Measurements from ENCODE around the gene ICE2. TPM values are rescaled to one million over a fixed set of nuclear protein-coding genes. Genes with fewer than 3 reads are reported as not detected.
A peak's percentile ranks its signal among the peaks of the same experiment; 100 is the strongest.

The ICE2 gene
- total RNA-seq, 2 experiments from 2014 or later = 74.1 to 74.5 TPM

DNA sequence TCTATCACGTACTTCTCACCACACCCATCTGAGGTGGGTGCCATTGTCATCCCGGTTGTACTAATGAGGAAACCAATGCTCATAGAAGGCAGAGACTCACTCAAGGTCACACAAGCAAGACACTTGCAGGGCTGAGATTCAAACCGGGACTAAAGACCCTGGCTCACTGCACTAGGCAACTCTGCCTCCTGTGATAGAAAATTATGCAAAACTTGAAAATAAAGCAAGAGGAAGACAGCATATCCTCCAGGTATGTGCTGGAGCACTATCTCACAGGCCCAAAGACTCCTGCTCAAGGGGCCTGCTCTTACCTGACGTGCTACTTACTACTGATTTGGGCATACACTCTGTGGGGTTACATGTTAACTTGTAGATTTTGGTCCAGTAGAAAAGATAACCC is 106.7 kb downstream of the ICE2 start:
- no peak for ATAC-seq
- CTCF ChIA-PET = no interaction called here

DNA sequence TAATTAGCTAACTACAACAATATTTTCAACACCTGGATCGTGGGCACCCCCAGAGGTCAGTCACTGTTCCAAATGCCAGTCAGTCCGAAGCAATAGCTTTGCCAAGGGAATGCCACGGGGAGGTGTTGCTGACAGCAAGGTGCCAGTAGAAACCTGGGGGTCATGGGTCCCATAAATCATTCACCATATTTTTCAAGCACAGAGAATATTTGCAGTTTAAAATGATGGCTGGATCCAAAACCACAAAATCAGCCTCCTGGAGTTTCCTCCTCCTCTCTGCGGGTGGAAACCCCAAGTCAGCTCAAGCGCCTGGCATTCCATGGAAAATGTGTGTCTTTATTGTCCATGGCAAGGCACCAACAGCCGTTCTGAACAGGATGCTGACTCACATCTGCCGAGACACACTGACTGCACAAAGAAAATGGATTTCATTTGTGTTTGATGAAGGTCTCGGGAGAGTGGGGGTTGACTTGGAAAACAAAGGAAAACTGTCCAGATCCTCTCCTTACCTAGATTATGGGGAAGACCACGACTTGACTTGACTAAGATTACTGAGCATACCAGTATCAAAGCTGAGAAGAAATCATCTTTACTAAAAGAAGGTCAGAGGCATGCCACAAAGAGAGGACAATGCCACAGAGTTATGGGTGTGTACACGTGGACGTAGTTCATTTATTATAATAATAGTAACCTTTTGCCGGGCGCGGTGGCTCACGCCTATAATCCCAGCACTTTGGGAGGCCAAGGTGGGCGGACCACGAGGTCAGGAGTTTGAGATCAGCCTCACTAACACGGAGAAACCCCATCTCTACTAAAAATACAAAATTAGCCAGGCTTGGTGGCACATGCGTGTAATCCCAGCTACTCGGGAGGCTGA is 107.5 kb downstream of the ICE2 start:
- H3K9me3 Mint-ChIP-seq = no peaks in the 10 kb centered on the region
- ATAC-seq = no peak
- POLR2A ChIA-PET = no interaction called here
- H3K27ac Mint-ChIP-seq = peak overlapping the region; percentile 68
- H3K27me3 Mint-ChIP-seq = no peaks in the 10 kb centered on the region
- H3K4me3 Mint-ChIP-seq = no peak overlapping the region
- TF ChIP-seq CTCF (IDR thresholded peaks at IDR 0.05) = no peak
- CTCF ChIA-PET = no interaction called here
- peak; percentile 45 for DNase-seq
- peaks cover 13% of the 10 kb centered on the region for H3K4me1 Mint-ChIP-seq (ENCODE audit: low read depth)
- intact Hi-C loops (cut with micrococcal nuclease) = no loop called here
- peaks cover 4% of the 10 kb centered on the region for H3K36me3 Mint-ChIP-seq (ENCODE audit: low read depth)

More for the DNA sequence above, 106.7 kb downstream of the ICE2 start:
- no peak for TF ChIP-seq CTCF (IDR thresholded peaks at IDR 0.05)
- Mint-ChIP-seq H3K27me3 (no peaks in the 10 kb centered on the region), H3K4me1 (ENCODE audit: low read depth) (peaks cover 13% of the 10 kb centered on the region), H3K9me3 (no peaks in the 10 kb centered on the region), H3K27ac (no peak overlapping the region), H3K36me3 (ENCODE audit: low read depth) (peaks cover 4% of the 10 kb centered on the region), H3K4me3 (no peak overlapping the region)
- intact Hi-C loops (cut with micrococcal nuclease) = no loop called here
- no peak for DNase-seq
- POLR2A ChIA-PET = no interaction called here

DNA sequence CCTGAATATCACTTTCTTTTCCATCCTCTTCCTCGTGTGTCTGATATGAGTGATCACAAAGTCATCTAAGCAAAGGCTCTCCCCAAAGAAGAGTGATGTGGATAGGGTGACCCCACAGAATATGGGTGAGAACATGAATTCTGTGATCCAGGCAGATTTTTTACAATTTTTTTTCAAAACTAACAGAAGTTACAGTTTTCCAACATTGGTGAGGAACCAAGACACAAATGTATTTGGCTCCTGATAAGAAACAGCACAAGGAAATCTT is 108.1 kb downstream of the ICE2 start:
- POLR2A ChIA-PET = no interaction called here
- intact Hi-C loops (cut with micrococcal nuclease) = no loop called here
- DNase-seq (no peak), ATAC-seq (peak; percentile 39)
- Mint-ChIP-seq H3K4me3 (no peak overlapping the region), H3K9me3 (no peaks in the 10 kb centered on the region), H3K27me3 (no peaks in the 10 kb centered on the region), H3K27ac (peak overlapping the region; percentile 5), H3K4me1 (ENCODE audit: low read depth) (peaks cover 13% of the 10 kb centered on the region), H3K36me3 (ENCODE audit: low read depth) (peaks cover 4% of the 10 kb centered on the region)
- TF ChIP-seq CTCF (IDR thresholded peaks at IDR 0.05) = no peak
- CTCF ChIA-PET = no interaction called here

DNA sequence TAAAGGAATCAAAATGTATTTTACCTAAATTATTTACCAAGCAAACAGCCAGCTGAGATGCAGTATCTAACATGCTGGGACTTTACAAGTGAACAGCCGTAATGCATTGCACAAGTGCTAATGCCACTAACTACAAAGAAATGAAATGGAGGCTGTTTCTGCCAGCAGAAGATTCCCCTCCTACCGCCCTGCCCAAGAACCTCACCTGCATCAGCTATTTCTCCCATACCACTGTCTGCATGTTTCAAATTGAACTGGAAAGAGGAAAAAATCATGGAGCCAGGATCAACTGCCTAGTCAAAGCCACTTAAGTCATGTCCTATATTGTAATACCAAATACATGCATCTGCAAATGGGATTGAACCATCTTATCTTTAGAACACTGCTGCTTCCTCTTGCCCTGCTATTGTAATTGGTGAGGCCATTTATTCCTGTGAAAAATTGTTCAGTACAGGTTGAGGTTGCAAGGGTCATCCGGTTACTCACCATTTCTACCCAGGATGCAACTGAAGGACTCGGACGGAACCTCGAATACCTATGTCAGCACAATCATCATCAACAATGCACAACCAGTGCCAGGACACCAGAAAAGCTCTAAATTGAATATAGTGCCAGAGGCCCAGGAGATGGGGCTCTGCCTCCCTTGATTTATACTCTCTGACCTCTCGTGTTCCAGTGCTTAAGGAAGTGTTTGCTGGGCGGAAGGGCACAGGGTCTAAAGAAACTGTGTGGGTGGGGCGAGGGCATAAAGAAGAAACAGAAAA is 108.7 kb downstream of the ICE2 start:
- DNase-seq = peak; percentile 9
- peaks cover 5% of the 10 kb centered on the region for H3K36me3 Mint-ChIP-seq (ENCODE audit: low read depth)
- intact Hi-C loops (cut with micrococcal nuclease) = no loop called here
- H3K27ac Mint-ChIP-seq = no peak overlapping the region
- H3K27me3 Mint-ChIP-seq = no peaks in the 10 kb centered on the region
- ChIA-PET CTCF (interaction anchor here (1.0 to 2.1 kb wide), 2 partner anchors 10 to 11 kb away, joined by 4 to 7 read pairs; no protein-coding TSS in a partner anchor), POLR2A (no interaction called here)
- no peak overlapping the region for H3K4me3 Mint-ChIP-seq
- peaks cover 13% of the 10 kb centered on the region for H3K4me1 Mint-ChIP-seq (ENCODE audit: low read depth)
- H3K9me3 Mint-ChIP-seq = no peaks in the 10 kb centered on the region
- no peak for ATAC-seq
- TF ChIP-seq CTCF (IDR thresholded peaks at IDR 0.05) = no peak

DNA sequence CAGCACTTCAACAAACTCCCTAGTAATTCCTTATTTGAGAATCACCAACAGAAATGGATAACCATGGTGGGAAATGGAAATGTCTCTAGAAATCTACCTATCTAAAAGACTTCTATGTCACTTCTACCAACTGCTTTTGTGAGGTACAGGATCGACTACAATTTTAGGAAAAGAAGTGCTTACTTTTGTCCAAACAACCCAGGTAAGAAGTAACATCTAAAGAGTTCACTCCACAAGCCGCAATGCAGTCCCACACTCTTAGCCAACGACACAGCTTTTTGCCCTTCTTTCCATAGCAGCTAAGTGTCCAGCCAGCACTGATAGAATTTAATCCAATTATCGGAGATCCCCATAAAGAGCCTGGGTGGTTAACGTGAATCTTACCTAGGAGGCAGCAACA is 109.2 kb downstream of the ICE2 start:
- no peak for TF ChIP-seq CTCF (IDR thresholded peaks at IDR 0.05)
- intact Hi-C loops (cut with micrococcal nuclease) = no loop called here
- H3K4me3 Mint-ChIP-seq = no peak overlapping the region
- DNase-seq = no peak
- no peaks in the 10 kb centered on the region for H3K9me3 Mint-ChIP-seq
- ChIA-PET CTCF (interaction anchor here (1.0 to 2.1 kb wide), 2 partner anchors 9 to 11 kb away, joined by 4 to 7 read pairs; no protein-coding TSS in a partner anchor), POLR2A (no interaction called here)
- peaks cover 13% of the 10 kb centered on the region for H3K4me1 Mint-ChIP-seq (ENCODE audit: low read depth)
- ATAC-seq = no peak
- no peak overlapping the region for H3K27ac Mint-ChIP-seq
- peaks cover 6% of the 10 kb centered on the region for H3K36me3 Mint-ChIP-seq (ENCODE audit: low read depth)
- no peaks in the 10 kb centered on the region for H3K27me3 Mint-ChIP-seq
